ENCODE data around the gene EDIL3.

DNA sequence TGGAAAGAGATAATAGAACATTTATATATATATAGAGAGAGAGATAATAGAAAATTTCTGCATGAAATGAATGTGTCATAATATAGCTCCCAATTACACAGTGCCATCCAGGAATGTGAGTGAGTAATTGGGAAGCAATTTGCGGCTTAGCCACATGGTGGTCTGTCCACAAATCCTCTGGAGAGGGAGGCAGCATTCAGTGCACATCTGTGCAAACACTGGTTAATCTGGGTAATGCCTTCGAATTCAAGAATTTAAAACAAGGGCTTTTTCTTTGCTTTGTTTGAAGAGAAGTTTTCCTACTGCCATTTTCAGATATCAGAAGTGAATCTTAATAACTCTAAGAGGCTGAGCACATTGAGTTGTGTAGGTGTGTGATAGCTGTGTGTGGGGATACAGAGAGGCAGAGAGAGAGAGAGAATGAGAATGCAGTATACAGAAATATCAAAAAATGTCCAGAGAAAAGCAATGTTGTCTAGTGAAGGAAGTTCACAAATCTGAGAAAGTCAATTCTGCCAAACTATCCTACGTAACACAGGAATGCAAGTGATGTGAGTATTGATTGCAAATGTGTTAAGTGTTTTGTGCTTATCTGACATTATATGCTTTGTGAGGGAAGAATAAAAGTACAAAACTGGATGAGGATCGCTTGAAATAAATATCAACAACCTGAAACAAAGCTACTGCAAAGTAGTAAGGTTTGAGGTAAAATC, 134.6 kb downstream of the EDIL3 start:
- TF ChIP-seq GABPA (IDR thresholded peaks at IDR 0.05; ENCODE audit: low read depth), result no peak
- TF ChIP-seq BHLHE40 (IDR thresholded peaks at IDR 0.05; ENCODE audit: borderline replicate concordance in 1 of 2, low read depth in 2 of 2, low read length in 1 of 2), result no peak
- TF ChIP-seq, protein P1, sequence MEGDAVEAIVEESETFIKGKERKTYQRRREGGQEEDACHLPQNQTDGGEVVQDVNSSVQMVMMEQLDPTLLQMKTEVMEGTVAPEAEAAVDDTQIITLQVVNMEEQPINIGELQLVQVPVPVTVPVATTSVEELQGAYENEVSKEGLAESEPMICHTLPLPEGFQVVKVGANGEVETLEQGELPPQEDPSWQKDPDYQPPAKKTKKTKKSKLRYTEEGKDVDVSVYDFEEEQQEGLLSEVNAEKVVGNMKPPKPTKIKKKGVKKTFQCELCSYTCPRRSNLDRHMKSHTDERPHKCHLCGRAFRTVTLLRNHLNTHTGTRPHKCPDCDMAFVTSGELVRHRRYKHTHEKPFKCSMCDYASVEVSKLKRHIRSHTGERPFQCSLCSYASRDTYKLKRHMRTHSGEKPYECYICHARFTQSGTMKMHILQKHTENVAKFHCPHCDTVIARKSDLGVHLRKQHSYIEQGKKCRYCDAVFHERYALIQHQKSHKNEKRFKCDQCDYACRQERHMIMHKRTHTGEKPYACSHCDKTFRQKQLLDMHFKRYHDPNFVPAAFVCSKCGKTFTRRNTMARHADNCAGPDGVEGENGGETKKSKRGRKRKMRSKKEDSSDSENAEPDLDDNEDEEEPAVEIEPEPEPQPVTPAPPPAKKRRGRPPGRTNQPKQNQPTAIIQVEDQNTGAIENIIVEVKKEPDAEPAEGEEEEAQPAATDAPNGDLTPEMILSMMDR (IDR thresholded peaks at IDR 0.05 in 2 of 3, conservative IDR thresholded peaks at IDR 0.05 in 1 of 3; ENCODE audit: control insufficient read depth in 2 of 3, extremely low read depth in 1 of 3, insufficient read depth in 1 of 3, low read depth in 3 of 3, low read length in 3 of 3), result no peak
- TF ChIP-seq, protein P2, sequence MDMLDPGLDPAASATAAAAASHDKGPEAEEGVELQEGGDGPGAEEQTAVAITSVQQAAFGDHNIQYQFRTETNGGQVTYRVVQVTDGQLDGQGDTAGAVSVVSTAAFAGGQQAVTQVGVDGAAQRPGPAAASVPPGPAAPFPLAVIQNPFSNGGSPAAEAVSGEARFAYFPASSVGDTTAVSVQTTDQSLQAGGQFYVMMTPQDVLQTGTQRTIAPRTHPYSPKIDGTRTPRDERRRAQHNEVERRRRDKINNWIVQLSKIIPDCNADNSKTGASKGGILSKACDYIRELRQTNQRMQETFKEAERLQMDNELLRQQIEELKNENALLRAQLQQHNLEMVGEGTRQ (IDR thresholded peaks at IDR 0.05; ENCODE audit: borderline replicate concordance, low read depth, low read length), result no peak
